ENCODE results near the gene HAO2.
"Not testable (repeated sequence)": the region's sequence is repeated elsewhere in the genome, so short reads cannot be mapped to it uniquely, and the experiment has no call there.

The HAO2 gene

DNA sequence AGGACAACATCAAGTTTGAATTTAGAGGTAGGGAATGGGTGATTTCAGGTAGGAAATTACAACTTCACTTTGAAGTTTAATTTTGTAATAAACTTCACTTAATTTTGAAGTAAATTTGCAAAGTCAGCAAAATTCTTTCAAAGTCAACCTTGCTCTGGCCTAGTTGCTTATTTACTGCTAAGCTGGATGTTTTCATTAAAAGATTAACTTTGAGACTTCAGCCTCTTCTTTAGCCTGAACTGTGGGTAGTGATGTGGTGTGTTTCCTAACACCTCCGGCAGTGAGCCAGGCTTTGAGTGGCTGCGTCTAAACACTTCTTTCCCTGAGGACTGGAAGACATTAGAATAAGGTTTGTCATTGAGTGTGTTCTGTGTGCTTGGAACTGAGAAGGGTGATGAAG is at the start of gene HAO2:
HAO2 (plus strand) TSS at position 232 of the 400 bp plus-strand sequence. CDS start 12,301 bp downstream, outside the sequence.
- no peak for DNase-seq (ENCODE audit: low read depth in 2 of 2)

DNA sequence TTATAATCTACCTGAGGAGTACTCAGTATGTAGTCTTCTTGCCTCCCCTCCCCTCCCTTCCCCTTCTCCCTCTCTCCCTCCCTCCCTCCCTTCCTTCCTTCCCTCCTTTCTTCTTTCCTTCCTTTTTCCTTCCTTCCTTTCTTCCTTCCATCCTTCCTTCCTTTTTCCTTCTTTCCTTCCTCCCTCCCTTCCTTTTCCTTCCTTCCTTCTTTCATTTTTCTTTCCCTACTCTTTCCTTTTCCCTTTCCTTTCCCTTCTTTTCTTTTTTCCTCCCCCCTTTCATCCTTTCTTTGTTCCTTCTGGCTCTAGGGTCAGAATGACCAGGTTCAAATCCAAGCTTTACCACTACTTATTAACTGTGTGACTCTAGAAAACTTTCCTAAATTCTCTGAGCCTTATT is 48.5 kb upstream of the HAO2 start:
- DNase-seq (ENCODE audit: low read depth in 2 of 2), result no peak

DNA sequence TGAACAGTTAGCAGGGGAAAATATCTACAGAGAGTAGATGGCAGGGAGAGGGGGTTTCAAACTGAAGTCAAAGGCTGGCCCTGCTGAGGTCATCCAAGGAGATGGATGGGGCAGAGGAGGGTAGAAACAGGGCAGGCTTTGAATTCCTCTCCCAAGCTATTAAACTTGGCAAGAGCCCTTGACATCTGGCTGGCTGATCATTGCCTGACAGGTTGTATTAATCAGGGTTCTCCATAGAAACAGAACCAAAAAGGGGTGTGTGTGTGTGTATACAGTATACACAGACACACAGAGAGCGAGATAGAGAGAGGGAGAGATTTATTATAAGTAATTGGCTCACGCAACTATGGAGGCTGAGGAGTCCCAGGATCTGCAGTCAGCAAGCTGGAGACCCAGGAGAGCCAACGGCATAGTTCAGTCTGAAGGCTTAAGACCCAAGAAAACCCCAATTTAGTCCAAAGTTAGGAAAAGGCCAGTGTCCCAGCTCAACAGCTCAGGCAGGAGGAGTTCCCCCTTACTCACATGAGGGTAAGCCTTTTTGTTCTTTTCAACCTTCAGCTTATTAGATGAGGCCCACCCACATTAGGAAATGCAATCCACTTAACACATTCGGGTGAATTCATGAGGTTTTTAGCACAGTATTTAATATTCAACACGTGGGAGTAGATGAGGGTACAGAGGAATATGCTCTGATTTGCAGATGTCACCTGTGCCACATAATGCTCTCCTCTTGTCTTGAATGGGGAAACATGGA is 46.7 kb upstream of the HAO2 start:
- DNase-seq (ENCODE audit: low read depth in 2 of 2), result no peak

DNA sequence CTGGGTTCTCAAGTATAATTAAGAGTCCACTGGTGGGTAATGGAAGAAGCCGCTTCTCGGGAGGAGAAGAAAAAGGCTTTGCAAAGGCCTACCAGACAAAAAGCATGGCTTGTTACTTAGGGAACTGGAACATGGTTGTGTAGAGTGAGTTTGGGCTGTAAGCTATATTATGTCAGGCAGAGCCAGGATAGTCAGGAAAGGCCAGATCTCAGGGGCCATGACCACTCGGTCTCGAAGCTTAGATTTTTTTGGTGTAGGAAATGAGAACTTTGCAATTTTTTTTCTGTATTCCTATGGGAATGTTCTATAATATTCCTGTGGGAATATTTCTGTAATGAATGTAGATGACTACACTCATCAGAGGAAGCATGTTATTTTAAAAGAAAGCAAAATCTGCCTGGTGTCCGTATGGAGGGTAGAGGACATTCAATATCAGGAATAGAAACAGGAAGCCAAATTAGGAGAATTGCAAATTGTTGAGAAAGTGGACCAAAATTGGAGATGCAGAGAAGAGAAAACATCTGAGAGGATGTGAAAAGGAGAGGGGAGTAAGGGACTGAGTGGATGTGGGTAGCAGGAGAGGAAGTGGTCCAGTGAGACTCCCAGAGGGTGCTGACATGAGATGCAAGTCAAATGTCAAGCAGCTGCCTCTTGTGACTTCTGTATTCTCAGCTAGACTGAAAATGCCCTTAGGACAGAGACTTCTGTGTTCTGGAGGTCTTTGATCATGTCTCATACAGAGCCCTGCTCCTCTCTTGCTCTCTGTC is 45.2 kb upstream of the HAO2 start:
- no peak for DNase-seq (ENCODE audit: low read depth in 2 of 2)

DNA sequence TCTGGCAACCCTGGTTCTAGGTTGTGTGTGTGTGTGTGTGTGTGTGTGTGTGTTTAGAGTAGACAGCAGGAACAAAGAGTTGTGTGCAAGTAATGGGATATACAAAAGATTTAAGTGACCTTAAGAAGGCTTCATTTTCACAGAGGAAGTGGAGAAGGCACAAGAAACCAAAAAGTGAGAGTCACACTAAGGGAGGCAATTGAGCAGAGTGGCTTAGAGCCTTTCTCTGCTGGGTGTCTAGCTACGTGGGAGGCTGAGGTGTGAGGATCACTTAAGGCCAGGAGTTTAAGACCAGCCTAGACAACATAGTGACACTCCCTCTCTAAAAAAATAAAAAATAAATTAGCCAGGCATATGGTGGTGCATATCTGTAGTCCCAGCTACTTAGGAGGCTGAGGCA is 44.4 kb upstream of the HAO2 start:
- no peak for DNase-seq (ENCODE audit: low read depth in 2 of 2)

DNA sequence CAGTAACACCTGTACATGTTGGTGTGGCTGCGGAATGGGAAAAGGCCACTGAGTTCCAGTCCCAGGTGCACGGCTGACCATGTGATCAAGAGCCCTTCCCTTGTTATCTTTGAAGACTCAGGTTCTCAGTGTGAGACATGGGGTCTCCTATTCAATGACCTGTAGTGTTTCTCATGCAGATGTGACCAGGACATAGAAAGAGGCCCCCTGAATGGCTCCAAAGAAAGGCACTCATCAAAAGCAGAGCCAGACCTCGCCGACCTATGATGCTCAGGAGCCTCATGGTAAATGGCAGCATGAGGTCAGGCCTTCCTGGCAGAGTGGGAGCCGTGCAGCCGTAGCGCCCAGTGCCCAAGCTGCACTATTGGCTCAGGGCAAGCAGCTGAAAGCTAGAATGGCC is 42.3 kb upstream of the HAO2 start:
- DNase-seq (ENCODE audit: low read depth in 2 of 2), result no peak

DNA sequence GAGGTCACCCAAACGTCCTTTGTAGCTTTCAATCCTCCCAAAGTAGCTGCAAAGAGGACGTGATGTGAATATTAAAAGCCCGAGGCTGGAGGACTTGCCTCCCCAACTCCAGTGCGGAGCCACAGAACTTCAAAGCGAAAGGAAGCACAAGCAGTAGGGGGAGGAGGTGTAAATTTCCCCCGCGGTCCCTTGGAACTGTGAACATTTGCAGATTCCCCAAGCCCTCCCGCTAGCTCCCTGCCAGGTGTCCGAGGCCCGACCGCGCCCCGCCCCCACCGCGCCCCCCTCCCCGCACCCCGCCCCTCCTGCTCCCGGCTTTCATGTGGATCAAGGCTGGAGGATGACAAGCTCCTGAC is 41.5 kb upstream of the HAO2 start:
- DNase-seq (ENCODE audit: low read depth in 2 of 2), result no peak

DNA sequence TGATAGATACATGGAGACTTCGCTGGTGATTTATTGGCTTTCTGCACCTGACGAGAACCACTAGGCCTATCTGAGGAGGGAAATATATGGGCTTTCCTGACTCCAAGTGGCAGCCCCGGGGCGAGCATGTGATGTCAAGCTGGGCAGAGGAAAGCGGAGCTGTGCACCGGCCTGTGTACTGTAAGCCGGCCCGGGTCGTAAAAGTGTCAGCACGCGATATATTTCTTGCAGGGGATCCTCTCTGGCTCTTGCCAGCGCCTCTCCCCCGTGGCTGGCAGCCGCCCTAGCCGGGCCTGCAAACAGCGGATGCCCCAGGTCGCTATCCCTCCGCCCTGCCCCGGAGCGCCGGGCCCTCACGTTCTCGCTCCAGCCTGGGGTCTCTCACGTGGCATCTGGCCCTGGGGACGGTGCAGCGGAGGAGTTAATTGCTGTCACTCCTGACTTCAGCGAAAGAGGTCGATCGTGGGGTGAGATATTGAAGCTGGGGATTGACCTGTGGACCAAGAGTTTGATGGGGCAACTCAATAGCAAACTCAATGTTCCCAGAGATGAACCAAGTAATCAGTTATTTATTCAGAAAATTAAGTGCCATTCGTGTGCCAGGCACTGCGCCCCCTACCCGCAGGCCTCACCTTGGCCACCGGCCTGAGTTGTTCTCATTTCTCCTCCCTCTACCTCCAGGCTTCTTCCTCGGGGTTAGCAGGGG is 41.0 kb upstream of the HAO2 start:
- DNase-seq (ENCODE audit: low read depth in 2 of 2), result peak; percentile 48 to 57

DNA sequence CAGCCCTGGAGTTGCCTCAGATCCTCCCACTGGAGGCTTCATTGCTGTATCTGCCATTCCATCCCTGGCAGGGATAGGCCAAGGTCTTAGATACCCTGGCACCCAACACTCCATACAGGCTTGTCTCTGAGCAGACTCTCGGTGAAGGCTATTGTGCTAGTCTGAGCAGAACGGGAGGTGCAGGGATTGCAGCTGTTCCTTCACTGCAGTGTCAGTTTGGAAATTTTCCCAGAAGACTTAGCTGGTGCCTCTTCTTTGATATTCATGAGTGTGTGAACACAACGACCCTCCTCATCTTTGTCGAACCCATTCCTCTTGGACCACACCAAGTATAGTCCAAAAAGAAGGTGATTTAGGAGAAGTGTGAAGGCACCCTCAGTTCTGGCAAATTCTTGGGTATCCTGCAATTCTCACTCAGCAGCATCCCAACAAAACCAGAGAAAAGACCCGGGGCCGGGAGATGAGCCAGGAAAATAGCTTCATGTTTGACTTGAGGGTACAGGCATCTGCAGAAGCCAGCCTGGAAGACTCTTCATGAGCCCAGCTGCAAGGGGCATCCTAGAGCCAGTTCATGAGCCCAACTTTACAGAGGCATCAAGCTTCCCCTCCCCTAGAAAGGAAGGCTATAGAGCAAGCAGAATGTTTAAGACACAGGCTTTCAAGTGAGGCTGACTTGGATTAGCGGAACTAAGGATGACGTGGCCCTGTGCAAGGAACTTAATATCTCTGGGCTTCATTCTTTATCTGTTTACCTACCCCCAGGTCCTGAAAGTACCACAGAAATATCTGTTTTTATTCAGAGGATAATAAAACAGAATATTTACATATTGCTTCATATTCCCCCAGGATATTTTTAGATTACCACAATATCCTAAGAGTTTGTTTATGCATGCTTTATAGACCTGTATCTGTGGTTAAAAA is 38.8 kb upstream of the HAO2 start:
- DNase-seq (ENCODE audit: low read depth in 2 of 2), result no peak

DNA sequence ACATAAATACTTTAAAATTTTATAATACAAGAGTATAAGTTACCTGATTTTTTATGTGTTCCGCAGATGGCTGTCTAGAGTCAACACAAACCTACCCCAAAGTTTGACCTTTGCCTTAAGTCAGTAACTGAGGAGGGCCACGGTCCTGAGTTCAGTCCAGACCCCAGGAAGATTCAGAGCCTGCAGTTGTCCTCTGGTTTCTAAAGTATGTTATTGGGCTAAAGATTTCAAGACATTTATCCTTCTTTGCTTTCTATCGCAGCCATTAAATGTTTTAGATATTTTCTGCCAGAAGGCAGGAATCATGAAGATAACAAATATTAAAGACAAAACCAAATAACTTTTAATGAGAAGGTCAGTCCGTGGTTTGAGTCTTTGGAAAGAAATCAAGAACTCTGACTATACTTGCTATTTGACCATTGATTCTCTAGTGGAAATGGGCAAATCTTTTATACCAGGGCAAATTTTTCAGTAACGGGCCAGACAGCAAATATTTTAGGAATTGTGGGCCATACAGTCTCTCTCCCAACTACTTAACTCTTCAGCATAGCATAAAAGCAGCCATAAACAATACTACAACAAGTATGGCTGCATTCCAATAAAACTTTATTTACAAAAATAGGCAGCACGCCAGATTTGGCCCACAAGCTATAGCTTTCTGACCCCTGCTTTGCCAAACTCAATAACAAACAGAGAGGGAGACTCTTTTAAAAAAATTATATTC is 38.0 kb upstream of the HAO2 start:
- no peak for DNase-seq (ENCODE audit: low read depth in 2 of 2)

DNA sequence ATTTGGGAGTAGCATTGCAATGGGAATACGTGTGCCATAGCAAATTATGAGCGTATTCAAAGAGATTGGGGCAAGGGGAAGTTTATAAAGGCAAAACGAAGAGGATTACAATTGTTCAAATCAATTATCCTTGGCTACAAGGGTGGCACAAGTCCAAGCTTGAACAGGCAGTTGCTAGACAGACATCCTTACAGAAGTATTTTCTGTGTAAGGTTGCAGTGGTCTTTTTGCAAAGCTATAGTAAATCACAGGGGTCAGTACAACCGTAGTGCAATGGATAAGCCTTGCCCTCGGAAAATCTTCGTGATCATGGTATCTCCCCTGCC is 37.4 kb upstream of the HAO2 start:
- no peak for DNase-seq (ENCODE audit: low read depth in 2 of 2)

DNA sequence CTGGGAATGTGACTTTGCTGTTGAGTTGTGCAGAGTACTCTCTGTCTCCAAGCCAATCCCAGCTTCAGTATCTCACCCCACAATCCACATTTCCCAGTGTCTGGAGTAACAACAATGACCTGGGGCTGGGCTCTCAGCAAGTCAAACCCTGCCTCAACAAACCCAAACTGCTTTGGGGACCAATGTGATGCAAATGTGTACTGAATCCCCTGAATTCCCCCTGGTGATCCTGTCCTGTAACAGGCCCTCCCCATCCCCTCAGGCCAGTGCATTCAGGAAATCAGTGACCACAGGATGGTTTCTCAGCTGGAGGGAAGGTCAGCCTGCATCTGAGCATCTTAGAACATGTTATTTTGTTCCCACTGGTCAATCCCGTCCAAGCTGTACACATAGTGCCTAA is 36.7 kb upstream of the HAO2 start:
- DNase-seq (ENCODE audit: low read depth in 2 of 2), result no peak

DNA sequence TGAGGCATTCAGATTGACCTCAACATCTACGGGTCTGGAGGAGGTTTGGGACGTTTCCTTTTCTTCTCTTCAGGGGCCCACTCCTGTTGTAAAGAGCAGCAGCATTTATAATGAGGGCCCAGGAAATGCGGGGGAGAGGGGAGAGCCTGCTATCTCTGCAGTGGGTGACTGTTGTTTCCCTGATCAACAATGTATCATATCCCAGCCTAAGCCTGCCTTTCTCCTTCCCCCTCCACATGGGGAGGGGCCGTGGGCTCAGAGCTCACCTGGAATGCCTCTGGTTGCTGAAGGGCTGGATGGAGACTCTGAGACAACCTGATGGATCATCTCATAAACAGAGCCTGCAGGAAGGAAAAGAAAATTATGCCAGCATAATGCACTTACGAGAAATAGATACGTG is 36.0 kb upstream of the HAO2 start:
- DNase-seq (ENCODE audit: low read depth in 2 of 2), result no peak

DNA sequence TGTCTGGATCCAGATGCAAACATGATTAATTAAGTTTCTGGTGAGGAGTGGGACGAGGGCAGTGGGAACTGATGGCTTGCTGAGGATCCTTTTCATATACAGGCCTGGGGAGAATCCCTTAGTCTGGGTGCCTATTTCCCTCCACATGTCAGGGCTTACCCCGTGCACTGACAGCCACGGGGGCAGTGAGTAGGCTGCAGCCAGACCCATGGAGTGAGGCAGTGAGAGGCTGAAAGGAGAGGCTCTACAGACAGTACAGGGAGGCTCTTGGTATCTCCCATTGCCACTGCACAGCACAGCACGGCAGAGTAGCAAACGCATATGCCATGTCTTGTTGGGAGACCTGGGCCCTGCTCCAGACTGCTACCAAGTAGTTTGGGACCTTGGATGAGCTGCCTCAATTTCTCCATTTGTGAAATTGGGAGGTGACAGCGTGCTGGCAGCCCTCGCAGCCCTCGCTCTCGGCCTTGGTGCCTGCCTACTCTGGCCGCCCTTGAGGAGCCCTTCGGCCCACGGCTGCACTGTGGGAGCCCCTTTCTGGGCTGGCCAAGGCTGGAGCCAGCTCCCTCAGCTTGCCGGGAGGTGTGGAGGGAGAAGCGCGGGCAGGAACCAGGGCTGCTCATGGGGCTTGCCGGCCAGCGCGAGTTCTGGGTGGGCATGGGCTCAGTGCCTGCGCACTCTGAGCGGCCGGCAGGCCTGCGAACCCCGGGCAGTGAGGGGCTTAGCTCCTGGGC is 35.3 kb upstream of the HAO2 start:
- no peak for DNase-seq (ENCODE audit: low read depth in 2 of 2)

DNA sequence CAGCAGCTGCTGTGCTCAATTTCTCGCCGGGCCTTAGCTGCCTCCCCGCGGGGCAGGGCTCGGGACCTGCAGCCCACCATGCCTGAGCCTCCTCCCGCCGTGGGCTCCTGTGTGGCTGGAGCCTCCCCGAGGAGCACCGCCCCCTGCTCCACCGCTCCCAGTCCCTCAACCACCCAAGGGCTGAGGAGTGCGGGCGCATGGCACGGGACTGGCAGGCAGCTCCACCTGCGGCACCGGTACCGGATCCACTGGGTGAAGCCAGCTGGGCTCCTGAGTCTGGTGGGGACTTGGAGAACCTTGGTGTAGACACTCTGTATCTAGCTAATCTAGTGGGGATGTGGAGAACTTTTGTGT is 34.7 kb upstream of the HAO2 start:
- not testable (repeated sequence) for DNase-seq (ENCODE audit: low read depth in 2 of 2)

DNA sequence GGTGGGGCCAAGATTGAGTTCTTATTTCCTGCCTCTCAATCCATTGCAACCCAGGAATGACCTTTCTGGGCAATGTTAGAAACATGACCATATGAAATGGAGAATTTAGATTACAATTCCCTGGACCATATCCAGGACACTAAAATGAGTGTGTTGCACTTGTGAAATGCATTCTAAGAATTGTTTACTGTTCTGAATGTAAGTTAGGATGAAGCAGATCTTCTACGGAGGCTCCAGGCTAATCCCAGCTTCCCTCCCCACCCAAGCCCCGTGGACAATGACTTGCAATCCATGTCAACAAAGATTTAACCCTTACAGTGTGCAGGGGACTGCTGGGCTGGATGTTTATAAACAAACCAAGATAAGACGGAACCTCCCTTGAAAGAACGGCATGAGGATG is 31.7 kb upstream of the HAO2 start:
- no peak for DNase-seq (ENCODE audit: low read depth in 2 of 2)

DNA sequence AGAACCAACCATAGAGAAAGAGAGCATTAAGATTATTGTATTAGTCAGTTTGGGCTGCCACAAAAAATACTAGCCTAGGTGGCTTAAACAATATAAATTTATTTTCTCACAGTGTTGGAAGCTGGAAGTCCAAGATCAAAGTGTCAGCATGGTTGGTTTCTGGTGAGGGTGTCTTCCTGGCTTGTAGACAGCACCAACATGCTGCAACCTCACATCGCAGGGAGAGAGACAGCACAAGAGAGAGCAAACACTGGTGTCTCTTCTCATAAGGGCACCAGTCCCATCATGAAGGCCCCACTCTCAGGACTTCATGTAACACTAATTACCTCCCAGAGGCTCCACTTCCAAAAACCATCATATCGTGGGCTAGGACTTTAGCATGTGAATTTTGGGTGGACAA is 30.6 kb upstream of the HAO2 start:
- no peak for DNase-seq (ENCODE audit: low read depth in 2 of 2)

DNA sequence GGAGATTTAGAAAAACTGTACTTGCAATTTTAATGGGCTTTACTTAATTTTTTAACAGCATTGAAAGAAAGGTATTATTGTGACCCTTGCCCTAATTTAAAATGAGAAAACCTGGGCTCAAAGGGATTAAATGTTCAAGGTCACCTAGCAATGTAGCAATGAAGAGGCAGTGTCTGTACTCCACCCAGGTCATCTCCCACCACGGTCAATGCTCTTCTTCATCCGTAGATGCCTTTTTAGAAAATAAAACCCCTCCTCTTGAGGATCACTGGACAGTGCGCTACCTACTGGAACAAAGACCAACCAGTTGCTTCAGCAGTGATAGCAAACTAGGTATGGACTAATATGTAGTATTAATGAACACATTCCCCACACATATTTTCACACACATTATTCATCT is 29.8 kb upstream of the HAO2 start:
- DNase-seq (ENCODE audit: low read depth in 2 of 2), result no peak

DNA sequence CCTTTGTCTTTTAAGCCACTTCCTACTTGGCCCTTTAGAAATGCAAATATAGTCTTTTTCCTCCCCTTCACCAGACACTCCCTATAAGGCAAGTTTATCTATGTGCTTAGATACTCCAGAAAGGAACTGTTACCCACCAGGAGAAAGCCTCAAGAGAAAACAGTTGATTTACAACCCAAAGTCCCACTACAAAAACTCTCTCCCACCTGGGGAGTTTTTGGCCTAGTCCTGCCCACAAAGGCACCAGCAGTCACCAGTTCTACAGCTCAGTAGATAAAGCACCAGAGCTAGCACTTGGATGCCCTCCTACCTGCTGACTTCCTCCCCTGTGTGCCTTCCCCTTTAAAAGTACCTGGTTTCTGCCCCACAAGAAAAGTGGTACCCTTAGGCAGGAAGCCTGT is 27.7 kb upstream of the HAO2 start:
- no peak for DNase-seq (ENCODE audit: low read depth in 2 of 2)

DNA sequence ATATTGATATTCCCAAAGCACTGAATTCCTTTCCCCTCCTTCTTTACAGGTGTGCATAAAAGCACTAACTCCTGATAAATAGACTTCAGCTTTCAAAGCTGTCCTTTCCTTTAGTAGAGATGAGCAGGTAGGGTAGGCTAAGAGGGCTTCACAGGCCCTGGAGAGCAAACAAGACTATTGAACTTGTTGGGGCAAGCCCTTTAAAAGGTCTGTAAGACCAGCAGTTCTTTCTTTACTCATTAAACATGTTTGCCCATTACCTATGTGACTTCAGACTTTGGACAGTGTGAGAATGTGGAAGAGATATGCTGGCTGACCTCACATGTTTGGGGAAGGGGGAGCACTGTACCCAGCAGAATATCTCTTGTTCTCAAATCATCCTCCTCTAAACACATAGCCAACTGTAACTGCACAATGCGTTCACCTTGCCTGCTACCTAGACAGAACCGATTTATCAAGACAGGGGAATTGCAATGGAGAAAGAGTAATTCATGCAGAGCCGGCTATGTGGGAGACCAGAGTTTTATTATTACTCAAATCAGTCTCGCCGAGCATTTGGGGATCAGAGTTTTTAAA is 27.1 kb upstream of the HAO2 start:
- no peak for DNase-seq (ENCODE audit: low read depth in 2 of 2)

Measured in fibroblast of skin of left quadriceps (primary cell).